Inflammatory macrophage treated with lipopolysaccharide for 4 hours (primary cell): Measurements from ENCODE around the gene TLE3.

ENCODE experiments used
- DNase-seq: peaks from one replicate; pipeline ENCODE4 v3.0.0-alpha.2; 2020

Gene TLE3

GRCh38 chr15:70046679-70047369 lies 50.9 kb downstream of the TLE3 start:
- DNase-seq, result no peak

GRCh38 chr15:70045045-70045444 lies 52.7 kb downstream of the TLE3 start:
- no peak for DNase-seq

GRCh38 chr15:70044168-70044567 lies 53.5 kb downstream of the TLE3 start:
- no peak for DNase-seq

DNA sequence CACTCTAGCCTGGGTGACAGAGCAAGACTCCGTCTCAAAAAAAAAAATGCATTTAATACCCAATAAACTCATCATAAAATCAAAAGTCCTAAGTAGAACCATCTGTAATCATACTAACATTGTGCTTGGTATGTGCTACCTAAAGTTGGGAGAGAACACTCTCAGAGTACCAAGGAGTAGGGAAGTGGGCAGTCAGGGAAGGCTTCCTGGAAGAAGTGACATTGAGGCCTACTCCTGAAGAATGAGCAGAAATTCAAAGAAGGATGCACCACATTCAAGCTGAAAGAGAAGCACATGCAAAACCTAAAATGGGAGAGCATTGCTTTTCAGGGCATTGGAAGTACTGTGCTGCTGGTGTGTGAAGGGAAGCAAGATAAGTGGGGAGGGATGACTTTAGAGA lies 54.1 kb downstream of the TLE3 start:
- no peak for DNase-seq

- DNase-seq, result no peak
Measured at GRCh38 chr15:70042553-70043214, 55.0 kb downstream of the TLE3 start.

- no peak for DNase-seq
Measured at GRCh38 chr15:70039917-70040316, 57.8 kb downstream of the TLE3 start.

DNA sequence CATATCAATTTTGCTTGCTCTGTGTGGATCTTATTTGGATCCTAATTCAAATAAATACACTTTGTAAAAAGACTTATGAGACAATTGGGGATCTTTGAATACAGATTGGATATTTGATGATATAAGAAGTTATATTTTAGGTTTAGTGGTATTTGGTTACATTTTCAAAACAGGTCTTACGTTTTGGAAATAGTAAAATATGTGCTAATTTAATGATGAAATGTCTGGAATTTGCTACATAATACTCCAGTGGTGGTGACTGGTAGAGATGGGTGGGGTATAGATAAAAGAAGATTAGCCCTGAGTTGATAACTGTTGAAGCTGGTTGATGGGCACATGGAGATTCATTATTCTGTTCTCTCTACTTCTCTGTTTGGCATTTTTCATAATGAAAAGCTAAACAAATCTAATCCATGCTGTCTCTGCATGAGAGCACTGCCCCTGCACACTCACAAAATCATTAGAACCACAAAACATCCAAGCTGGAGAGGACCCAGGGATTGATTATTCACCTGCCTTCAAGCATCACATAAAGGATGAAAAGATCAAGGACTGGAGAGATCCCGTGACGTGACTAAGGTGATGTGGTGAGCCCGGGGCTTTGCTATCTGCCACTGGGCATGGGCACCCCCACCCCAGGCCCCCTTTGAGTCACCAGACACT lies 58.9 kb downstream of the TLE3 start:
- no peak for DNase-seq

- DNase-seq, result no peak
Measured at GRCh38 chr15:70037292-70037640, 60.5 kb downstream of the TLE3 start.

DNA sequence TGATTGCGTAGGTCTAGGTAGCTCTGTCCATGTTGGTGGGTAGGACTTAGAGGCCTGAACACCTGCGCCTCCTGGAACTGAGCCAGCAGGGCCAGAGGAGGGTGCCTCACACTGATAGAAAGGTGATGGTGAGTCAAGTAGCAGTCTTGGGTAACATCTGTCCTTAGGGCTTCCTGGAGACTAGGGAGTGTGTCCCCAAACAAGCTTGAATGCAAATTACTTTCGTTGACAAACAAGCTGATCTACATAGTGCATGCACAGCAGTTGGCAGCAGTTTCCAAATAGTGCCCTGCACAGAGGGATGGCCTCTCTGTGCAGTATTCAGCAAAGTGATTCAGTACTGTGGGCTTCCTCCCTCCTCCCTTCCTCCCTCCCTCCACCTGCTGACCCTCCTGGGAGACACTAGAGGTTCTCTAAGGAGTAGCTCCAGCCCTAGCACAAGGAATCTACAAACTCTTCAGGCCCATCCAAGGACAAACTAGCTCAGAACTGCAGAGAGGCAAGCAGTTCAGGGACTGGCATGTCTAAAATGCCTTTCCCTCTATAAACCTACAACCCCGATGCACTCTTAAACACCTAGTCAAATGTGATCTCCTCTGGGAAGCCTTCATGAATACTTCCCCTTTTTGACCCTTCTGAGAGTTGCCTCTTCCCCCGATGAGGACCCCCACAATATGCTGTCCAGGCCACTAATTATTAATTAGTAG lies 61.0 kb downstream of the TLE3 start:
- no peak for DNase-seq

DNA sequence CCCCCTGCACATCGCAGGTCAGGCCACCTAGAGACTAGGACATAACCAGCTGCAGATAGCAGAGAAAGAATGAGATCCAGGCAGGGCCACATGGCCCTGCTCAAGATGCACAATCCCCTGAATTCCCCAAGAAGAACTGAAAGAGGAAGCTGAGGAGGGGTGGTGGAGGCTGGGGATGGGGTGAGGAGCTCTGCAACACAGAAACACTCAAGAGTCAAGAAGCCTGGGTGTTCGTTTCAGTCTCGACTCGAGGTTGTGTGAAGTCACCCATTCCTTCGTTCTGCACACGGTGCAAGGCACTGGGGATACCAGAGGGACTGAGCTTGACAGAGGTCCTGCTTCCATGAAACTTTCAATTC lies 62.0 kb downstream of the TLE3 start:
- peak; percentile 87 for DNase-seq

GRCh38 chr15:70035051-70035718 lies 62.5 kb downstream of the TLE3 start:
- no peak for DNase-seq

GRCh38 chr15:70034596-70034995 lies 63.1 kb downstream of the TLE3 start:
- no peak for DNase-seq

- no peak for DNase-seq
Measured at GRCh38 chr15:70034141-70034540, 63.6 kb downstream of the TLE3 start.

DNA sequence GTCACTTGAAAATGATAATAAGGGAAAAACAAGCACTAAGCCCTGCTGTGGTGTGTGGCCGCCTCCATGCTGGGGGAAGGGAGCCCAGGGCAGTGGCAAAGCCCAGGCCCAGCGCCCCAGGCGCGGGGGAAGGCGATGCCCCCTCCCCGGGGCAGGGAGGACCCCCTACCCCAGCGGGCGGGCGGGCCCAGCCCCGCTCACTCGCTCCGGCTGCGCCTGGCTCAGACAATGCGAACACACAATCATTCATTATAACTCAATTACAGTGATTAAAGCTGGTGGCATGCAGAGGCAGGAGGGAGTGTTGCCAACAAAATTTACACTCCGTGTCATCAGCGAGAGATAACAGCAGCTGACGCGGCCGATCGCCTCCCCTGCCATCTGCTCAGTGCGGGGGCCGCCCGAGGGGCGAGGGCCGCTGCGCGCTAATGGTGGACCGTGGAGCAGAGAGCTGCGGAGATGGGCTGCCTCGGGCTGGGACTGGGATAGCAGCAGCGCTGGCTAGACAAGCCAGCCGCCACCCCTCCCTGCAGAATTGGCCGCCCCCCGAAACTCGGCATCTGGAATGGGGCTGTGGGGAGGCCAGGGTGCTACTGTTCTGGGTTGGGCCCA lies 64.1 kb downstream of the TLE3 start:
- no peak for DNase-seq

- DNase-seq, result no peak
Measured at GRCh38 chr15:70033109-70033508, 64.6 kb downstream of the TLE3 start.

- no peak for DNase-seq
Measured at GRCh38 chr15:70032509-70032908, 65.2 kb downstream of the TLE3 start.

GRCh38 chr15:70031713-70032112 lies 66.0 kb downstream of the TLE3 start:
- no peak for DNase-seq

GRCh38 chr15:70031261-70031660 lies 66.5 kb downstream of the TLE3 start:
- DNase-seq, result peak; percentile 63

DNA sequence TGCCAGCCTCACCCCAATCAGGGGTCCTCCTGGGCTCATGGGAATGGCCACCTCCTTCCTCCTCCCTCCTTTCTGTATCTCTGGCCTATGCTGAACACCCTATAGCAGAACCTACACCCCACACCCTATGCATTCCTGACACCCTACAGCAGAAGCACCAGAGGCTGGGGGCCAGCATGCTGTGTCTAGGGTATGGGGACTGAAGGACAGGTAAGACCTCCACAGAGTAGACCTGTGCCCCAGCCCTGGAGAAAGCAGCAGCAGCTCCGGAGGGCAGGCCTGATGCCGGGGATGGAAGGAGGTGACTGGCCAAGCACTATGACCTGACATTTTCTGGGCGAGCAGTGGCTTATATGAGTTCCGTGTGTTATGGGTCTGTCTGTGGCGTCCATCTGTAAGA lies 66.9 kb downstream of the TLE3 start:
- no peak for DNase-seq

DNA sequence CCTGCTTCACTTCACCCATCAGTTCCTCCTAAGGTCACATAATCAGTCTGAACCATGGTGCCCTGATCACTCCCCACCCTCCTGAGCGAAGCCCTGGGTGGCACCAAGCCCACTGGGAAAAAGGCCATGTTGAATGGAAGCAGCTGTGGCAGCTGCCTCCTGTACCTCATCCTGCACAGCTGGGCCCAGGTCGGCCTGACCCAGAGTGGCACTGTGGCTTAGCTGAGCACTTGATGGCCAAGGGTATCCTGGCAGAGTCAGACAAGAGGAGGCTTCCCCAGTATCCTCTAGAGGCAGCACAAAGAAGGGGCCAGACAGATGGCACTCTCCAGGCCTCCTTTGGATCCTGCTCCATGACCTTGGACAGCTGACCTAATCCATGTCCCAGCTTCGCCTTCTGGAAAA lies 68.4 kb downstream of the TLE3 start:
- no peak for DNase-seq

- no peak for DNase-seq
Measured at GRCh38 chr15:70027518-70027917, 70.2 kb downstream of the TLE3 start.

DNA sequence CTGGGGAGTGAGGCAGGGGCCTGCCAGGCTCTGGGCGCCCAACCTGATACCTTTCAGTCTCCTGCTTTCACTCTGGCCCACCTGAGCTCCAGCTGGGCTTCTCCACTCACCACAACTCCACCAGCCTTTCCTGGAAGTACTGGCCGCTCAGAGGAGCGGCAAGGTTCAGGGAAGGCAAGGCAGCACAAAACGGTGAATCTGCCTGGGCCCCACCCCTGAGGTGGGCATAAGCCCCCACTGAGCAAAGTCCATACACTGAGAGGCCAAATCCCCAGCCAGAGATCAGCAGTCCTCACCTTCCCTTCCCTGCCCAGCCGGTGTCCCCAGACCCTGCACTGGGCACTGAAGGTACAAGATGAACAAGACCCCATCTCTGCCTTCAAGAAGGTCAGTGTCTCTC lies 70.7 kb downstream of the TLE3 start:
- no peak for DNase-seq
